HG03025 (cell line): Measurements from ENCODE around the gene HOXA3.

Experiments
- ATAC-seq: cut with Tn5 transposase; IDR thresholded peaks from one replicate; pipeline ENCODE4 v1.9.1; 2021; ENCODE audit warnings: mild to moderate bottlenecking, moderate library complexity; ENCODE audit not compliant: unreplicated experiment, low FRiP score

Gene HOXA3

GRCh38 chr7:27117887-27118491, 34.4 kb downstream of the HOXA3 start:
- ATAC-seq, result no peak

GRCh38 chr7:27116962-27117886, 35.2 kb downstream of the HOXA3 start:
- ATAC-seq, result no peak

GRCh38 chr7:27116031-27116961, 36.1 kb downstream of the HOXA3 start:
- ATAC-seq, result no peak

- no peak for ATAC-seq
These were observed 37.0 kb downstream of the HOXA3 start for GRCh38 chr7:27115221-27116026.

GRCh38 chr7:27114881-27115220, 37.5 kb downstream of the HOXA3 start:
- no peak for ATAC-seq

- no peak for ATAC-seq
These were observed 38.2 kb downstream of the HOXA3 start for GRCh38 chr7:27113991-27114769.

- no peak for ATAC-seq
These were observed 39.1 kb downstream of the HOXA3 start for GRCh38 chr7:27112955-27113949.

GRCh38 chr7:27112361-27112760, 40.0 kb downstream of the HOXA3 start:
- no peak for ATAC-seq

- ATAC-seq, result no peak
These were observed 40.6 kb downstream of the HOXA3 start for GRCh38 chr7:27111751-27112277.

- no peak for ATAC-seq
These were observed 41.2 kb downstream of the HOXA3 start for GRCh38 chr7:27111042-27111750.

GRCh38 chr7:27110186-27111031, 42.0 kb downstream of the HOXA3 start:
- no peak for ATAC-seq

- no peak for ATAC-seq
These were observed 42.8 kb downstream of the HOXA3 start for GRCh38 chr7:27109466-27110185.

GRCh38 chr7:27108390-27109127, 43.8 kb downstream of the HOXA3 start:
- no peak for ATAC-seq

GRCh38 chr7:27107391-27108381, 44.7 kb downstream of the HOXA3 start:
- ATAC-seq, result no peak
